ENCODE data around the gene POU4F3.

DNA sequence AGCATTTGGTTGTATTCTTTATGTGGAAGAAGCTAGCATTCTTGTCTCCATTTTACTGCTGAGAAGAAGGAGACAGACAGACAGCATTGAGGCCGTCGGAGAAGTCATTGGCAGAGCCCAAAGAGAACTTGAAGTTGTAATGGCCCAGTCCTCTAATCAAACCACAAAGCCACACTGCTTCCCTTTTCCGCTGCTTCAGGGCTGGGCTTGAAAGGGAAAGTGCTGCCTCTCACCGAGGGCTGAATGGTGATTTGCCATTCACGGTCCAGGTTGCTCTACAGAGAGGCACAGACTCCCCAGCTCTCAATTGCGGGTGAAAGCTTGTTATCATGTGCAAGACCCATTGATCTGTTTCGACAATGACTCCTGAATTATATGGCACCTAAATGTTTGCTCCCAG, 25.6 kb upstream of the POU4F3 start:
- TF ChIP-seq, protein P1, sequence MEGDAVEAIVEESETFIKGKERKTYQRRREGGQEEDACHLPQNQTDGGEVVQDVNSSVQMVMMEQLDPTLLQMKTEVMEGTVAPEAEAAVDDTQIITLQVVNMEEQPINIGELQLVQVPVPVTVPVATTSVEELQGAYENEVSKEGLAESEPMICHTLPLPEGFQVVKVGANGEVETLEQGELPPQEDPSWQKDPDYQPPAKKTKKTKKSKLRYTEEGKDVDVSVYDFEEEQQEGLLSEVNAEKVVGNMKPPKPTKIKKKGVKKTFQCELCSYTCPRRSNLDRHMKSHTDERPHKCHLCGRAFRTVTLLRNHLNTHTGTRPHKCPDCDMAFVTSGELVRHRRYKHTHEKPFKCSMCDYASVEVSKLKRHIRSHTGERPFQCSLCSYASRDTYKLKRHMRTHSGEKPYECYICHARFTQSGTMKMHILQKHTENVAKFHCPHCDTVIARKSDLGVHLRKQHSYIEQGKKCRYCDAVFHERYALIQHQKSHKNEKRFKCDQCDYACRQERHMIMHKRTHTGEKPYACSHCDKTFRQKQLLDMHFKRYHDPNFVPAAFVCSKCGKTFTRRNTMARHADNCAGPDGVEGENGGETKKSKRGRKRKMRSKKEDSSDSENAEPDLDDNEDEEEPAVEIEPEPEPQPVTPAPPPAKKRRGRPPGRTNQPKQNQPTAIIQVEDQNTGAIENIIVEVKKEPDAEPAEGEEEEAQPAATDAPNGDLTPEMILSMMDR (IDR thresholded peaks at IDR 0.05): no peak
- TF ChIP-seq EP300 (IDR thresholded peaks at IDR 0.05): no peak
- TF ChIP-seq POLR2AphosphoS5 (IDR thresholded peaks at IDR 0.05): no peak
- no peak for TF ChIP-seq POLR2A (IDR thresholded peaks at IDR 0.05)
